Measurements from ENCODE around the gene SFTPB.
A peak's percentile ranks its signal among the peaks of the same experiment; 100 is the strongest.

SFTPB gene

GRCh38 chr2:85611217-85611704, 56.7 kb downstream of the SFTPB start:
- peak overlapping the region; percentile 95 for H3K27ac Mint-ChIP-seq
- peak overlapping the region; percentile 98 for H3K4me3 Mint-ChIP-seq
- H3K4me1 Mint-ChIP-seq: peaks cover 35% of the 10 kb centered on the region
- no peaks in the 10 kb centered on the region for H3K9me3 Mint-ChIP-seq
- DNase-seq (no peak), ATAC-seq (no peak)
- peaks cover 14% of the 10 kb centered on the region for H3K36me3 Mint-ChIP-seq (ENCODE audit: low read depth)
- H3K27me3 Mint-ChIP-seq: no peaks in the 10 kb centered on the region
